GM21381 (cell line): Measurements from ENCODE around the gene ITPR3.
A peak's percentile ranks its signal among the peaks of the same experiment; 100 is the strongest.

Experiments
- ATAC-seq: cut with Tn5 transposase; IDR thresholded peaks from one replicate; pipeline ENCODE4 v1.9.1; 2021; ENCODE audit warnings: mild to moderate bottlenecking, moderate library complexity; ENCODE audit not compliant: unreplicated experiment

ITPR3 gene

DNA sequence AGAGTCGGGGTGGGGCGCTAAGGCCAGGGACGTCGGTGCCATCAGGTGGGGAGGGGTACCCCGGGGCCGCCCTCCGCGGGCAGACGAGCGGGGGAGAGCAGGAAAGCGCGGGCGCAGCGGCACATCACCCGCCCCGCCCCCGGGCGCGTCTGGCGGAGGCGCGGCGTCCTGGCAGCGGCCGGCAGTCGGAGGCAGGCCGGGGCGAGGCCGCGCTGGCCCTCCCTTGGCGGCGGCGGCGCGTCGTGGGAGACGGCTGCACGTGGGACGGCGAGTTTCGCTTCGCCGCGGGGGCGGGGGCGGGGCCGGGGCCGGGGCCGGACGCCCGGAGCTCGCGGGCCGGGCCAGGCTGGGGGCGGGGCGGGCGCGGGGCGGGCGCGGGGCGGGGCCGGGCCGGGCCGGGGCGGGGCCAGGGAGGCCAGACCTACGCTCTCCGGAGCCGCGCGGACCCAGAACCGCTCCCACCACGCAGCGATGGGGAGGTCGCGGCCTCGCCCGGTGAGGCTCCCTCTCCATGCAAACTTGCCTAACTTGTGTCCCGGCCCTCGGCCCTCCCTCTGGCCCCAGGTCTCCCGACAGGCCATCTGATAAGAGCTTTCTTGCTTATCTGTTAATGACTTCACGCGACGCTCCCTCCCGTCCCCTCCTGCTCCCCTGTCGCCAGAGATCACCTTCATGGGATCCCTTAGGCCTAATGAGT is 12.5 kb downstream of the ITPR3 start:
- ATAC-seq = peak; percentile 60

GRCh38 chr6:33634161-33634727 is 13.1 kb downstream of the ITPR3 start:
- no peak for ATAC-seq

GRCh38 chr6:33634946-33635345 is 13.8 kb downstream of the ITPR3 start:
- no peak for ATAC-seq

DNA sequence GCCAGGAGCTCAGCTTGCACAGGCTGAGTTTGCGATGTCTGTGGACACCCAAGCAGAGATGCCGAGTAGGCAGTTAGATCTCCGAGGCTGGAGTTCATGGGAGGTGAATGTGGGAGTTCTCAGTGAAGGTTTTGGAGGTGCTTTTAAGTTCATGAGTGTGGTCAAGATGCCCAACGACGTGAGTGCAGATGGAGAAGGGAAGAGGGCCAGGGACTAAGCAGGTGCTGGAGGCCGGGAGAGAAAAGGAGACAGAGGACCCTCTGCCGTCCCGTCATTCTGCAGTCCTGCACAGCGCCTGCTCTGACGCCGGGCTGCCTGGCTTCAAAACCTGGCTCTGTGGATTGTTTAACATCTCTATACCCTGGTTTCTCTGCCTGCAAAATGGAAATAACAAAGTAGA is 15.5 kb downstream of the ITPR3 start:
- no peak for ATAC-seq

- ATAC-seq = no peak
These were observed 17.4 kb downstream of the ITPR3 start for GRCh38 chr6:33638556-33638955.

DNA sequence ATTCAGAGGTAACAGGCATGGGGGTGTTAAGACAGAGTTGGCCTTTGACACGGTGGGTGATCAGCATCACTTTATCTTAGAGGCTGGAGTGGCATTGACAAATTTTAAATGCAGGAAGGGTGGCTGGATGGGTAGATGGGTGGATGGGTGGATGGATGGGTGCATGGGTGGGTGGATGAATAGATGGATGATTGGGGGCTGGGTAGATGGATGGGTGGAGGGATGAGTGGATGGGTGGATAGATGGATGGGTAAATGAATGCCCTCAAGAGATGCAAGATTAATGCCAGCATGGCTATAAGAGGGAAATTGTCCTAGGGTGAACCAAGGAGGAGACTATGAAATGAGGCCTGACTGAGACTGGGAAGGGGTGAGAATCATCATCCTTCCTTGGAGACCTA is 18.4 kb downstream of the ITPR3 start:
- ATAC-seq = no peak

DNA sequence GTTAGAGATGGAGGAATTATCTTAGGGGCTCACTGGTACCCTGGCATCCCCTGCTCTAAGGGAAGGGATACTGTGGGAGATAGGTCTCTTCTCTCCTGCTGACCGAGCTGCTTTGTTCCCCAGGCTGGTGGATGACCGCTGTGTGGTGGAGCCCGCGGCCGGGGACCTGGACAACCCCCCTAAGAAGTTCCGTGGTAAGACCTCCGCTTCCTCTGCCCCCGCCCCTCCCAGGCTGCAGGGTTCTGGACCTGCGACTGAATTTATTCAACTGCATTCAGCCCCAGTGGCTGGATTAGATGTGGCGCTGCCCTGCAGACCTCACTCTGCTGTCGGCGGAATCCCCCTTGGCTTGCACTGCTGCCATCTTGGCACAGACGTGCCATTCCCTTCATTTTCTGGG is 19.2 kb downstream of the ITPR3 start:
- ATAC-seq = no peak

DNA sequence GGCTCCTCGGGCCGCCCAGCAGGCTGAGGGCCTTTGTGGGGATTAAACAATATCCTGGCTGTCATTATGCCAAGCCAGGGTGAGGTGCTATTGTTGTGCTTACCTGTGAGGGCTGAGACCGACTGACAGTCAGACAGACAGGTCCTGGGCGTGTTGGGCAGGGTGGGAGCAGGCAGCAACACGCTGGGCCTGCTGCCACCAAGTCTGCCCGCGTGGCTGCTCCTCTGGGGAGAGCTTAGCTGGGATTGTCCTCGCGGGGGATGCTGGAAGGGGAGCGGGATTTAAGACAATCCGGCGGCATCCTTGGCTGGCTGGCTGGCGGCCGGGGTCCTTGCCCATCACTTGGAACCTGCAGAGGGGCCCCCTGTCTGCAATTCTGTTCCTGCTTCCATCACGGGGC is 20.0 kb downstream of the ITPR3 start:
- no peak for ATAC-seq

- no peak for ATAC-seq
These were observed 20.5 kb downstream of the ITPR3 start for GRCh38 chr6:33641602-33642001.

DNA sequence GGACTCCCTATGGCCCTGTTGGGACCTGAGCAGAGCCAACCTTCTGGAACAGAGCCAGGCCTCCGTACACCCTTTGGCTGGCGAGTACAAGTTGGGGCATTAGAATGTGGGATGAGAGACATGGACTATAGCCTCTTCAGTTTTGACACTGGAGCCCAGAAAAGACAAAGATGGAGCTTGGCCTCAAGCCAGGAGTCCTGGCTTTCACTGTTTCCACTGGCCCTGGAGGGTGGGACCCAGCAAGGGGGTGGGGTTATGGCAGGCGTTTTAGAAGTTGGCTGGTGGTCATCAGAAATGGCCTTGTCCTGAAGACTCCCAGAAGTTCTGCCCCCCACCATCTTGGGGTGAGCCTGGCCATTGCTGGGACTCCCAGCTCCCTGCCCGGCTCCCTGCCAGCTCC is 21.8 kb downstream of the ITPR3 start:
- no peak for ATAC-seq

GRCh38 chr6:33651403-33651802 is 30.3 kb downstream of the ITPR3 start:
- ATAC-seq = no peak

GRCh38 chr6:33652002-33652401 is 30.9 kb downstream of the ITPR3 start:
- no peak for ATAC-seq

GRCh38 chr6:33654831-33655554 is 33.9 kb downstream of the ITPR3 start:
- ATAC-seq = no peak

DNA sequence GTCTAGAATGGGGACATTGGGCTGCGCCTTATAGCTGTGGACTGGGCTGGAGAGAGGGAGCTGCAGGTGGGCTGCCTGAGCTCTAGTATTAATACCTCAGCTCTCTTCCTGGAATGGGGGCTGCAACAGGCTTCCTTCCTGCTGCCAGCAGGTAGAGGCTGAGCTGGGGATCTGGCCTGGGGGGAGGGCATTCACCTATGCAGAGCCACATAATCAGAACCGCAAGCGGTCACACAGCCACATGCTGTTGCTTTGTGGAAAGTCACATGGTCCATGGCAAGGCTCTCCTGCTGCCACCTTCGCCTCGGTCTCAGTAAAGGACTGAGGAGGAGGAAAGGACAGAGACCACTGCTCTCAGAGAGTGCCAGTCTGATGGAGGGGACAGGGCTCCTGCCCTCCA is 35.7 kb downstream of the ITPR3 start:
- no peak for ATAC-seq

DNA sequence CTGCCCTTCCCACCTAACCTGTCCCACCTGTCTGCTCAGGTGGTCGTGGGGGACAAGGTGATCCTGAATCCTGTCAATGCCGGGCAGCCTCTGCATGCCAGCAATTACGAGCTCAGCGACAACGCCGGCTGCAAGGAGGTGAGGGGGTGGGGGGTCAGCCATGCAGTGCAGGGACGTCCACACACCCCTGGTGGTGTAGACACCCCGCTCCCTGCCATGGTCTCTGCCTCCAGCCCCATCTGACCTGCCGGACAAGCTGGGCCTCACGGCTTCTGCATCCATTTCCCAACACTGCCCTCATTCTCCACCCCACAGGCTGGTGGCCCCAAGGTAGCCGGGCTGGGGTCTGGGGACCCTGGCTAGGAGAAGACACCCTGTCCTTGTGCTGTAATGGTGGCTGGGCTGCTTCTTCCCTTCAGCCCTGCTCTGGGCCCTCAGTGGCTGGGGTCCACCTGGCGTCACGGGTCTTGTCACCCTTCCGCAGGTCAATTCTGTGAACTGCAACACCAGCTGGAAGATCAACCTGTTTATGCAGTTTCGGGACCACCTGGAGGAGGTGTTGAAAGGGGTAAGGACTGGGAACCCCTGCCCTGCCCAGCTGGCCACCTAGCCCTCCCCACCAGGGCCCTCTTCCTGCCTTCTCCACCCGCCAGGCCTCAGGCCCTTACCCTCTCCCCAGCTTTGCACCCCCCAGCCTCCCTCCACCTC is 38.0 kb downstream of the ITPR3 start:
- no peak for ATAC-seq

DNA sequence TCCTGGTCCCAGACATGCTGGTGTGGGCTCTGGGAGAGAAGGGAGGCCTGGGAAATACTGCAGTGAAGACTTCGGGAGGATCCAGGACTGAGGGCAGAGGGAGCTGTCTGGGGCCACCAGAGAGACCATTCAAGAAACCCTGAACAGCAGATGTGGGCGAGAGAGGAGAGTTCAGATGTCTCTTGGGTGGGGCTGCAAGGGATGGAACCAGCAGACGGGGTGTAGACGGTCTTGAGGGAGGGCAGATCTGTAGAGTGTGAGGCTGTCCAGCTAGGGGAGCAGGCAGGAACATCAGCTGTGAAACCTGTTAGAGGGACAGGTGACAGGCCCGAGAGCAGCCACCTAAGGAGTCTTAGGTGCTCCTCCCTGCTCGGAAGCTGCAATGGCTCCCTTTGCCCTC is 38.9 kb downstream of the ITPR3 start:
- ATAC-seq = no peak

DNA sequence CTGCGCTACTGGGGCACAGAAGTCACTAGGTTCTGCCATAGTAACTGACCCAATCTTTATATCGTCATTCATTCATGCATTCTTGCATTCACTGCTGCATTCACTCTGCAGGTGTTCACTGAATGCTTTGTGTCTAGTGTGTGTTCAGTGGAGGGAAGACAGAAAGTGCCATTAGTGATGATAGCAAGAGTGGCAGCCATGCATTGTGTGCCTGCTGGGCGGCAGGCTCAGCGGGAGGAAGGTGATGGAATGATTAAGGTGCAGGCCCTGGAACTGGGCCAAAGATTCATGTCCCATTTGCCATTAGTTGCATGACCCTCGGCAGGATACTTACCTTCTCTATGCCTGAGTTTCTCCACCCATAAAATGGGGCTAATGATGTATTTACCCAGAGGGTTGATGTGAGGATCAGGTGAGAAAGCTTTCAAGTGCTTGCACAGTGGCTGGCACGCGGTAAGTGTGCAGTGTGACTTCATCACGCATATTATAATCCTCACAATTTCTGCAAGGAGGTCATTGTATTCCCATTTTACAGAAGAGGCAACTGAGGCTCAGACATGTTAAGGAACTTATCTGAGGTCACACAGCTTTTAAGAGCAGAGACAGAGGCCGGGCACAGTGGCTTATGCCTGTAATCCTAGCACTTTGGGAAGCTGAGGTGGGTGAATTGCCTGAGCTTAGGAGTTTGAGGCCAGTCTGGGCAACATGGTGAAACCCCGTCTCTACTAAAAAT is 40.1 kb downstream of the ITPR3 start:
- no peak for ATAC-seq

GRCh38 chr6:33662318-33662717 is 41.2 kb downstream of the ITPR3 start:
- no peak for ATAC-seq

- no peak for ATAC-seq
These were observed 41.9 kb downstream of the ITPR3 start for GRCh38 chr6:33663028-33663427.

- ATAC-seq = no peak
These were observed 42.8 kb downstream of the ITPR3 start for GRCh38 chr6:33663727-33664449.
